HepG2 (cell line): ENCODE results near the gene CELF4. TPM values are rescaled to one million over a fixed set of nuclear protein-coding genes. Genes with fewer than 3 reads are reported as not detected.

Source experiments
- ATAC-seq: fragments of 200-7000 bp; cut with Tn5 transposase; 3 replicates; pipeline ENCODE4 v1.9.1; 2020; ENCODE audit warnings: mild to moderate bottlenecking, moderate library complexity
- BruUV-seq: library from RNA; stranded (reverse); fragments of 400-500 nt; replicated peaks from 2 replicates; lab custom pipeline; 2021; lab: Mats Ljungman, UMichigan
- CTCF ChIA-PET: fragments of 300-600 bp; formaldehyde crosslinking; extraction: SDS; loops from one replicate; lab custom pipeline; 2021; ENCODE audit warnings: low total read pairs, inconsistent platforms, low intra/inter-chr PET ratio; lab: Yijun Ruan, JAX
- POLR2A ChIA-PET: fragments of 350-600 bp; sonication (Branson Sonifier 250); formaldehyde crosslinking; loops from one replicate; lab custom pipeline; 2020; ENCODE audit warnings: antibody characterized with exemption, inconsistent platforms; lab: Yijun Ruan, JAX
- DNase-seq: peaks from one replicate; pipeline ENCODE4 v3.0.0-alpha.2; 2015; ENCODE audit warnings: low spot score
- FAIRE-seq: peaks from 3 replicates; lab custom pipeline; 2011; peaks lifted over from hg19 to GRCh38; lab: Jason Lieb, UNC
- H2AFZ ChIP-seq: one replicate; pipeline ENCODE4 v1.6.1; 2011; ENCODE audit warnings: low read length, inconsistent platforms
- H3K27ac ChIP-seq: fragments of 300-600 bp; 3 replicates; pipeline ENCODE4 v1.8.0; 2011; ENCODE audit warnings: mixed run types, mild to moderate bottlenecking, mixed read lengths, low read length, inconsistent platforms; ENCODE audit not compliant: insufficient read depth; ENCODE audit errors: extremely low read length
- H3K27me3 ChIP-seq, 2 experiments: fragments of 200-600 bp in 1 of 2; 2 replicates in 1 of 2; 3 replicates in 1 of 2; pipeline versions ENCODE4 v1.6.0 to v1.8.0; 2011; ENCODE audit warnings: low read length in 2 of 2, mild to moderate bottlenecking in 2 of 2, moderate library complexity in 2 of 2, inconsistent platforms in 1 of 2; ENCODE audit not compliant: insufficient read depth in 2 of 2, control insufficient read depth in 1 of 2
- H3K36me3 ChIP-seq, 2 experiments: fragments of 200-600 bp in 1 of 2; replicated peaks in 1 of 2; 2 replicates in 1 of 2; 3 replicates in 1 of 2; pipeline versions ENCODE4 v1.5.1 to v1.8.0; 2011; ENCODE audit warnings: low read length in 2 of 2, inconsistent platforms in 1 of 2; ENCODE audit not compliant: insufficient read depth in 2 of 2, control insufficient read depth in 1 of 2
- H3K4me1 ChIP-seq: 2 replicates; pipeline ENCODE4 v1.5.1; 2012; ENCODE audit warnings: low read length, inconsistent platforms; ENCODE audit not compliant: insufficient read depth
- H3K4me2 ChIP-seq: 2 replicates; pipeline ENCODE4 v1.6.0; 2011; ENCODE audit warnings: low read depth, low read length, inconsistent platforms
- H3K4me3 ChIP-seq, 3 experiments: fragments of 200-600 bp in 1 of 3; sonication (generic), shearing (Covaris generic) in 1 of 3; replicated peaks in 1 of 3; 2 replicates each; pipeline ENCODE4 v1.5.1; 2011 to 2016; ENCODE audit warnings: low read length in 3 of 3, inconsistent platforms in 2 of 3, low read depth in 2 of 3, mild to moderate bottlenecking in 2 of 3, control low read depth in 1 of 3, mixed read lengths in 1 of 3; ENCODE audit not compliant: insufficient read depth in 1 of 3
- H3K79me2 ChIP-seq: one replicate; pipeline ENCODE4 v1.6.1; 2011; ENCODE audit warnings: low read length, inconsistent platforms; ENCODE audit not compliant: insufficient read depth
- H3K9ac ChIP-seq: 2 replicates; pipeline ENCODE4 v1.6.0; 2011; ENCODE audit warnings: mild to moderate bottlenecking, low read depth, low read length, inconsistent platforms; ENCODE audit not compliant: insufficient read depth
- H3K9me3 ChIP-seq: 2 replicates; pipeline ENCODE4 v1.5.1; 2012; ENCODE audit warnings: mild to moderate bottlenecking, low read length
- H4K20me1 ChIP-seq: 2 replicates; pipeline ENCODE4 v1.6.0; 2011; ENCODE audit warnings: inconsistent platforms, mild to moderate bottlenecking, low read length, moderate library complexity; ENCODE audit not compliant: insufficient read depth
- AKNA ChIP-seq: sonication (generic); formaldehyde crosslinking; IDR thresholded peaks from 2 replicates; pipeline ENCODE4 v1.4.0; 2020; ENCODE audit warnings: missing genetic modification reagents, borderline replicate concordance
- BHLHE40 ChIP-seq: IDR thresholded peaks from 2 replicates; pipeline ENCODE4 v1.6.1; 2011; ENCODE audit warnings: low read length, improper control_type of control experiment
- GABPB1 ChIP-seq: IDR thresholded peaks from 2 replicates; pipeline ENCODE4 v1.6.1; 2016; ENCODE audit warnings: mild to moderate bottlenecking, missing genetic modification reagents, moderate library complexity, missing compliant biosample characterization
- HNRNPLL ChIP-seq: fragments of 200-400 bp; formaldehyde crosslinking; IDR thresholded peaks from 2 replicates; pipeline ENCODE4 v1.6.1; 2017; ENCODE audit warnings: mild to moderate bottlenecking, low read depth, low read length; ENCODE audit not compliant: poor library complexity, severe bottlenecking
- NR2F1 ChIP-seq, 2 experiments: fragments of 450-650 bp in 1 of 2; formaldehyde crosslinking in 1 of 2; IDR thresholded peaks; 2 replicates each; pipeline versions ENCODE4 v1.5.0 to v1.6.1; 2016 to 2020; ENCODE audit warnings: mild to moderate bottlenecking in 1 of 2, missing compliant biosample characterization in 1 of 2, missing genetic modification reagents in 1 of 2, moderate library complexity in 1 of 2
- UBTF ChIP-seq: sonication (generic); formaldehyde crosslinking; IDR thresholded peaks from 2 replicates; pipeline ENCODE4 v1.4.0; 2020; ENCODE audit warnings: mild to moderate bottlenecking, missing genetic modification reagents
- ZNF496 ChIP-seq: sonication (generic); formaldehyde crosslinking; IDR thresholded peaks from 2 replicates; pipeline ENCODE4 v1.8.1; 2023; ENCODE audit warnings: mild to moderate bottlenecking, moderate library complexity, missing genetic modification reagents; ENCODE audit not compliant: insufficient replicate concordance
- WGBS: methylation state at CpG from one replicate; pipeline ENCODE4 v1.1.6; 2017; ENCODE audit warnings: low lambda C conversion rate; 5-methylcytosine and 5-hydroxymethylcytosine counted together
- in situ Hi-C: cut with HindIII; loops from 2 replicates; pipeline ENCODE4 v1.10.0; 2017; ENCODE audit warnings: low pct_unique_long_range_greater_than_20kb; ENCODE audit not compliant: extremely low pct_ligation_motif_present
- intact Hi-C: fragments of 100-400 bp; cut with micrococcal nuclease; formaldehyde crosslinking; loops from one replicate; pipeline ENCODE4 v1.10.0; 2022; ENCODE audit not compliant: unreplicated experiment
- polyA plus RNA-seq, 8 experiments: library from polyadenylated mRNA; depleted of rRNA in 3 of 8; stranded (reverse) in 7 of 8; unstranded in 1 of 8; fragments of >200 nt; fragmentation: Illumina TruSeq in 4 of 8; extraction: Trizol in 4 of 8; gene quantifications; 2 replicates each; pipeline versions ENCODE4 v1.2.1 to v1.2.3, GENCODE V29; 2011 to 2016; ENCODE audit warnings: low read depth in 4 of 8, missing spikeins in 1 of 8, mixed read lengths in 1 of 8; ENCODE audit not compliant: insufficient read depth in 1 of 8
- total RNA-seq, 5 experiments: library from RNA; depleted of rRNA; stranded (reverse); fragments of >200 nt; fragmentation: Illumina TruSeq; extraction: Trizol; gene quantifications; 2 replicates each; pipeline ENCODE4 v1.2.3, GENCODE V29; 2016; ENCODE audit warnings: low read depth in 1 of 5
- TF ChIP-seq, protein P1 (sequence below): sonication (generic); formaldehyde crosslinking; IDR thresholded peaks from 2 replicates; pipeline ENCODE4 v1.4.0; 2020; ENCODE audit warnings: missing genetic modification reagents

CELF4 gene
- total and polyA plus RNA-seq, 2 of the 13 experiments (the other 11 are each of a cell fraction or from before 2014, with no cell fraction given), result not detected

DNA sequence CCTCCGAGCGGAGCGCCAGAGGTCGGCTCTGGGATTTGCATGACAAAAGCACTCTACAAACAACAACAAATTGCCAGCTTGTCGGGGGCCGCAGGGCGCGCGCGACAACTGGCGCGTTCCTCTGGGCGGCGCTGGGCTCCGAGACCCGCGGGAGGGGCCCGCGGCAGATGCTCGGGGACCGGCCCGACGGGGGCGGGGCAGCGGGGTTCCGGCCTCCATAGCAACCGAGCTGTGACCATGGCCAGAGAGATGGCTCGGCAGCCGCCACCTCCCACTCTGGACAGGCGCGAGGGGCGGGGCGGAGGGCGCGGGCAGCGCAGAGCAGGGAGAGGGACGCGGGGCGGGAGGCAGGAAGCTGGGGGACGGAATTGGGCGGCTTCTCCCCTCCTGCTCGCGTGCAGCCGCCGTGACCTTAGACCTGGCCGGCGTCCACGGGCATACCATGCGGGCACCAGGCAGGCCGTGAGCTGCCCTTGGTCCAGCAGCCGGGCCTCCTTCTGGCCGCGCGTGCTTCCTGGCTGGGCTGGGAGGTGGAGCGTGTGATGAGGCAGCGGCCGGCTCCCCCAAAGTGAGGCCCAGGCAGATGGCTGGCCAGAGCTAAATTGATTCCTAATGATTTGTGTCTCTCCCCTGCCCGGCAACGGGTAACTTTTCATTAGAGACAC, 171.5 kb downstream of the CELF4 start:
- peak overlapping the region in 1 of 3 experiments; percentile 33; a peak in 1 of 6 replicates for H3K4me3 ChIP-seq
- H3K9ac ChIP-seq, result no peak overlapping the region
- FAIRE-seq (no peak), ATAC-seq (peak; percentile 75), DNase-seq (no peak)
- TF ChIP-seq UBTF, result peak; percentile 21; the same call in 1 of the 2 replicates
- TF ChIP-seq ZNF496 (CRISPR knock-in tag), result no peak
- TF ChIP-seq, protein P1, sequence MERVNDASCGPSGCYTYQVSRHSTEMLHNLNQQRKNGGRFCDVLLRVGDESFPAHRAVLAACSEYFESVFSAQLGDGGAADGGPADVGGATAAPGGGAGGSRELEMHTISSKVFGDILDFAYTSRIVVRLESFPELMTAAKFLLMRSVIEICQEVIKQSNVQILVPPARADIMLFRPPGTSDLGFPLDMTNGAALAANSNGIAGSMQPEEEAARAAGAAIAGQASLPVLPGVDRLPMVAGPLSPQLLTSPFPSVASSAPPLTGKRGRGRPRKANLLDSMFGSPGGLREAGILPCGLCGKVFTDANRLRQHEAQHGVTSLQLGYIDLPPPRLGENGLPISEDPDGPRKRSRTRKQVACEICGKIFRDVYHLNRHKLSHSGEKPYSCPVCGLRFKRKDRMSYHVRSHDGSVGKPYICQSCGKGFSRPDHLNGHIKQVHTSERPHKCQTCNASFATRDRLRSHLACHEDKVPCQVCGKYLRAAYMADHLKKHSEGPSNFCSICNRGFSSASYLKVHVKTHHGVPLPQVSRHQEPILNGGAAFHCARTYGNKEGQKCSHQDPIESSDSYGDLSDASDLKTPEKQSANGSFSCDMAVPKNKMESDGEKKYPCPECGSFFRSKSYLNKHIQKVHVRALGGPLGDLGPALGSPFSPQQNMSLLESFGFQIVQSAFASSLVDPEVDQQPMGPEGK (CRISPR knock-in tag), result peak; percentile 51
- peak; percentile 20 for TF ChIP-seq HNRNPLL
- TF ChIP-seq NR2F1 (CRISPR knock-in tag; IDR thresholded peaks at IDR 0.05), result peak in 1 of 2 experiments; percentile 18; a peak in 1 of 4 replicates
- TF ChIP-seq AKNA (CRISPR knock-in tag), result no peak
- TF ChIP-seq BHLHE40, result 0 out of 2 replicates have a peak, but pooled peaks have one; percentile 33
- TF ChIP-seq GABPB1 (CRISPR knock-in tag), result peak; percentile 50; the same call in 1 of the 2 replicates
- no peaks in the 10 kb centered on the region for H3K9me3 ChIP-seq
- no peak overlapping the region for H3K4me2 ChIP-seq
- in situ Hi-C loops, result no loop called here
- H4K20me1 ChIP-seq, result no peaks in the 10 kb centered on the region
- 25% methylated on average over 6 of the region's 59 CpGs for WGBS
- H3K4me1 ChIP-seq, result no peaks in the 10 kb centered on the region
- H3K27ac ChIP-seq, result no peak overlapping the region
- ChIA-PET POLR2A (no interaction called here), CTCF (no interaction called here)
- BruUV-seq, result no TSS peak
- no peaks in the 10 kb centered on the region for H3K79me2 ChIP-seq
- no peaks in the 10 kb centered on the region for H3K36me3 ChIP-seq
- intact Hi-C loops, result no loop called here
- H2AFZ ChIP-seq, result no peak overlapping the region
- peaks cover 10 to 29% of the 10 kb centered on the region in 2 experiments; a peak in 4 of 5 replicates for H3K27me3 ChIP-seq
